ENCODE measurements around the gene QARS1. TPM values are rescaled to one million over a fixed set of nuclear protein-coding genes. Genes with fewer than 3 reads are reported as not detected.

Gene QARS1
- 274 and 318 TPM in 2 replicates for total RNA-seq (2014; rRNA removed; shearing (Covaris generic))

DNA sequence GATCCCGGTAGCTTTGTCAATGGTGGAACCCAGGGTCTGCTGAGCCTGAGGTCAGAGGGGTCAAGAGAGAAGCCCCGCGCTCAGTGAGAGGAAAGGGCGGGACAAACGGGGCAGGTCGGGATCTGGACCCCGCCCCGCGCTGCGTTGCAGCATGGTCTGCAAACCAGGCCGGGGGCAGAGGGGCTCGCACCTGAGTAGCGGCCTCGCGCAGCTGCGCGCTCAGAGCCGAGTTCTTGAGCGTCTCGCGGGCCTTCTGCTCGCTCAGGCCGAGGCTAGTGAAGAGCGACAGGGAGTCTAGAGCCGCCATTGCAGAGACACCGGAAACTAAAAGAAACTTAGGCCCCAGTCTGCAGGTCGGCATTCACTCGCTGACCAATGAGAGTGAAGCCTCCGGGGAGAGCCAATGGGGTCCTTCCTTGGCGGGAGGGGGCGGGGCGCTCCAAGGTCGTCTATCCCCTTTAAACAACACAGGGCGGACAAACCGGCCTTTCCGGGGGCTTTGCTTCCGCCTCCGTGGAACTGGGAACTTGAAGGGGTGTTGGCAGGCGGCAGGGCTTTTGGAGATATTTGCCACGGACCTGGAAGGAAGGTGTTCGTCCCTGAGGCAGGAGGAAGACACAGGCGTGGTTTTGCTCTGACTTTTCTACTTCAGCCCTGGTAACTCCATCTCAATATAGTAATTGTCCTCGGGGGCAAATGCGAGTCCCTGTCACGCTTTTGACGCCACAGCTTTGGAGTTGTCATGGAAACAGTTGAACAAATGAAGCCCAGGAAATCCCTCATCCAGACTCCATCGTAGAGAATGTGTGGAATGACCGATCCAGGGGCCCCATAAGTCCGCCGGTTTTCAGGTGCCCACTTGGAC, at the start of gene QARS1:
TSS of gene QARS1 (minus strand) at position 331 of the 865 bp plus-strand sequence. CDS start at position 307, 24 bp downstream.

GRCh38 chr3:49132437-49133225, 28.1 kb upstream of the QARS1 start, which contains the start of gene LAMB2:
LAMB2 (minus strand) TSS chr3:49133050; CDS start chr3:49132867, 183 bp downstream.

DNA sequence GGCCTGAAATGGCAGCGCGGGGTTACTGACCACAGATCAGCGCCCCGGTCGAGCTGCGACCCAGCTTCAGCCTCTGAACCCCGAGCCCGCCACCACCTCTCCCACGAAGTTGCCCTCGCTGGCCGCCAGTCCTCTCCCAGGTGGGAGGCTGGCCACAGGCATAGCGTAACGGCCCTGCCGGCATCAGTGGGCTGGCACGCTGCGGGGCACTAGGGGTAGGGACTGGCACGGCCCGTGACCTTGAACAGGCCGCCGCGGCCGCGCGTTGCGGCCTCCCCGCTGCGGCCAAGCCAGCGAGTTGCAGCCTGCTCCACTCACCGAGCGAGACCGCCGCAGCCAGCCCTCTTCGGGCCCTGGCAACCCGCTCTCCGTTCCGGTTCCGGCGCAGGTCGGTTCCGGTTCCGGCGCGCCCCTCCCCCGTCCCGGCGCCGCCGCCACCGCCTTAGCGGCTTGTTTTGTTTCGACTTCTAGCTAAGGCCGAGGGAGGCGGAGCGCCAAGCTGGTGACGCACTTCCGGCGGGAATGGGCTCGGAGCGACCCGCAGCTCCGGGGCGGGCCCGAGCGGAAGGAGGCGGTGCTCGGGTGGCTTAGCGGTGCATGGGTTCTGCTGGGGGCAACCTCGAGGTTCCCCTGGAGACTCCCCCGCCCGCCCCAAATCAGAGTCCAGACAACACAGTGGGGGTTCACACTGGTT, 16.0 kb upstream of the QARS1 start, which contains the start of gene USP19:
TSS of gene USP19 (minus strand) at position 386 of the 694 bp plus-strand sequence. CDS start 1,678 bp downstream, outside the sequence.

DNA sequence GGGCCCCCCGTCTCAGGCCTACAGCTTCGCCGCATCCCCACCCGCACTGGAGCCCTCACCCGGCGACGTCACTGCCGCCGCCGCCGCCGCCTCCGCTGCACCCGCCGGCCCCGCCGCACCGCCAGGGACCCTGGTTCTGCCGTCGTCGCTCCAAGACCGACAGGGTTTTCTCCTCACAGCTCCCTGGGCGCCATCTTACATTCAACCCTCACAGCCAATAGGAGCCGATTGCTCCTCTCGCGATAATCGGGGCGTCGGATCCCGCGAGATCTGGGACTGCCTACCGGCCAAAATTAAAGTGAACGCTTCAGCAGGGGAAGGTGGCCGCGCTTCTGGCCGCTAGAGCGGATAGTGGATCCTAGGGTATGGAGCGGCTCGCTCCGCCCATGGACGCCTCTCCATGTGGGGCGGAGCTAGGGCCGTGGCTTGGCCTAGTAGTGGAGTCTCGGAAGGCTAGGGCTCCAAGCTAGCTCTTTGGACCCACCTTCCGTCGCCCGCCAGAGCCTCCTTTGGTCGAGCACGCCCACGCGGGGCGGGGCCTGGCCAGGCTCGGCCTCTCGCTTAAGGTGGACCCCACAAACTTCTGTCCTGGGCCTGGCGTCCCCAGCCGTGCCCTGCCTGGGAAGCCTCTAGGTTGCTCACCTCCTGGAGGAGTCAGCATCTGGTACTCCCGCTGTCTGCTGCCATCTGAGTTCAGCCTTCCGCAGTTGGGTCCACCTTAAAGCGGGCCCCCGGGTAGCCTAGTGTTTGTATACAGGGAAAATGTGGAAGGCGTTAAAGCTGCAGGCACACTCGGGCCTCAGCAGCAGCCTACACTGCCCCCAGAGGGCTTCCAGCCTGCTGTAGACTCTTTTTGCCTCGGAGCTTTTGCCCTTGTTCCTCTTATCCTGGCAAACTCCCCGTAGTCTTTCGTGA, 10.4 kb downstream of the QARS1 start, which contains the start of gene QRICH1:
TSS of gene QRICH1 (minus strand) at position 219 of the 915 bp plus-strand sequence. CDS start 17,054 bp downstream, outside the sequence.

Small RNAs within 50 kb of the gene (small RNA-seq; reads per million reads assigned to genes)
- not detected for gene RN7SL182P

Other genes starting within 250 kb of the QARS1 start
- gene SLC25A20, start 205.9 kb downstream of the QARS1 start, total RNA-seq (2014; rRNA removed; shearing (Covaris generic)) = 14.3 and 19.3 TPM in 2 replicates
- 180 and 214 TPM in 2 replicates for gene ARIH2, start 185.9 kb downstream of the QARS1 start, total RNA-seq (2014; rRNA removed; shearing (Covaris generic))
- gene P4HTM, start 114.5 kb downstream of the QARS1 start, total RNA-seq (2014; rRNA removed; shearing (Covaris generic)) = not detected in 2 replicates
- 87.4 and 91.0 TPM in 2 replicates for gene WDR6, start 97.4 kb downstream of the QARS1 start, total RNA-seq (2014; rRNA removed; shearing (Covaris generic))
- gene DALRD3, start 86.2 kb downstream of the QARS1 start, total RNA-seq (2014; rRNA removed; shearing (Covaris generic)) = 51.6 and 54.6 TPM in 2 replicates
- 188 and 217 TPM in 2 replicates for gene NDUFAF3, start 82.6 kb downstream of the QARS1 start, total RNA-seq (2014; rRNA removed; shearing (Covaris generic))
- gene IMPDH2, start 75.4 kb downstream of the QARS1 start, total RNA-seq (2014; rRNA removed; shearing (Covaris generic)) = 821 and 830 TPM in 2 replicates
- gene QRICH1, start 10.7 kb downstream of the QARS1 start, total RNA-seq (2014; rRNA removed; shearing (Covaris generic)) = 59.3 and 90.7 TPM in 2 replicates
- gene USP19, start 16.1 kb upstream of the QARS1 start, total RNA-seq (2014; rRNA removed; shearing (Covaris generic)) = 95.6 and 106 TPM in 2 replicates
- 264 and 272 TPM in 2 replicates for gene LAMB2, start 28.3 kb upstream of the QARS1 start, total RNA-seq (2014; rRNA removed; shearing (Covaris generic))
- gene CCDC71, start 61.6 kb upstream of the QARS1 start, total RNA-seq (2014; rRNA removed; shearing (Covaris generic)) = 35.7 and 39.9 TPM in 2 replicates
- 7.1 and 10.3 TPM in 2 replicates for gene KLHDC8B, start 66.8 kb upstream of the QARS1 start, total RNA-seq (2014; rRNA removed; shearing (Covaris generic))
- gene C3orf62, start 172.5 kb upstream of the QARS1 start, total RNA-seq (2014; rRNA removed; shearing (Covaris generic)) = 4.1 and 4.2 TPM in 2 replicates
- 25.0 and 31.7 TPM in 2 replicates for gene USP4, start 235.3 kb upstream of the QARS1 start, total RNA-seq (2014; rRNA removed; shearing (Covaris generic))

Data from A375 (cell line).